Measurements from ENCODE around the gene PTPRK.

GRCh38 chr6:128238225-128238624 lies 282.2 kb downstream of the PTPRK start:
- no peak for TF ChIP-seq ZNF70 (CRISPR knock-in tag; IDR thresholded peaks at IDR 0.05)
- TF ChIP-seq, protein P1, sequence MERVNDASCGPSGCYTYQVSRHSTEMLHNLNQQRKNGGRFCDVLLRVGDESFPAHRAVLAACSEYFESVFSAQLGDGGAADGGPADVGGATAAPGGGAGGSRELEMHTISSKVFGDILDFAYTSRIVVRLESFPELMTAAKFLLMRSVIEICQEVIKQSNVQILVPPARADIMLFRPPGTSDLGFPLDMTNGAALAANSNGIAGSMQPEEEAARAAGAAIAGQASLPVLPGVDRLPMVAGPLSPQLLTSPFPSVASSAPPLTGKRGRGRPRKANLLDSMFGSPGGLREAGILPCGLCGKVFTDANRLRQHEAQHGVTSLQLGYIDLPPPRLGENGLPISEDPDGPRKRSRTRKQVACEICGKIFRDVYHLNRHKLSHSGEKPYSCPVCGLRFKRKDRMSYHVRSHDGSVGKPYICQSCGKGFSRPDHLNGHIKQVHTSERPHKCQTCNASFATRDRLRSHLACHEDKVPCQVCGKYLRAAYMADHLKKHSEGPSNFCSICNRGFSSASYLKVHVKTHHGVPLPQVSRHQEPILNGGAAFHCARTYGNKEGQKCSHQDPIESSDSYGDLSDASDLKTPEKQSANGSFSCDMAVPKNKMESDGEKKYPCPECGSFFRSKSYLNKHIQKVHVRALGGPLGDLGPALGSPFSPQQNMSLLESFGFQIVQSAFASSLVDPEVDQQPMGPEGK (CRISPR knock-in tag; IDR thresholded peaks at IDR 0.05; ENCODE audit: borderline replicate concordance): no peak
- TF ChIP-seq, protein P2, sequence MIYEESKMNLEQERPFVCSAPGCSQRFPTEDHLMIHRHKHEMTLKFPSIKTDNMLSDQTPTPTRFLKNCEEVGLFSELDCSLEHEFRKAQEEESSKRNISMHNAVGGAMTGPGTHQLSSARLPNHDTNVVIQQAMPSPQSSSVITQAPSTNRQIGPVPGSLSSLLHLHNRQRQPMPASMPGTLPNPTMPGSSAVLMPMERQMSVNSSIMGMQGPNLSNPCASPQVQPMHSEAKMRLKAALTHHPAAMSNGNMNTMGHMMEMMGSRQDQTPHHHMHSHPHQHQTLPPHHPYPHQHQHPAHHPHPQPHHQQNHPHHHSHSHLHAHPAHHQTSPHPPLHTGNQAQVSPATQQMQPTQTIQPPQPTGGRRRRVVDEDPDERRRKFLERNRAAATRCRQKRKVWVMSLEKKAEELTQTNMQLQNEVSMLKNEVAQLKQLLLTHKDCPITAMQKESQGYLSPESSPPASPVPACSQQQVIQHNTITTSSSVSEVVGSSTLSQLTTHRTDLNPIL (CRISPR knock-in tag; IDR thresholded peaks at IDR 0.05; ENCODE audit: low read depth): no peak
- TF ChIP-seq TCF4 (CRISPR knock-in tag; IDR thresholded peaks at IDR 0.05; ENCODE audit: borderline replicate concordance): no peak
- no peak for TF ChIP-seq ESRRG (CRISPR knock-in tag; IDR thresholded peaks at IDR 0.05)

Data from SK-N-SH treated with all-trans-retinoic acid at 6 μM for 48 hours (cell line).